H9 (cell line): ENCODE results near the gene FCAMR. TPM values are rescaled to one million over a fixed set of nuclear protein-coding genes. Genes with fewer than 3 reads are reported as not detected.

ENCODE experiments used
- DNase-seq: peaks from one replicate; pipeline ENCODE4 v3.0.0-alpha.2; 2017
- H2AFZ ChIP-seq: one replicate; pipeline ENCODE4 v1.6.1; 2013; ENCODE audit warnings: mild to moderate bottlenecking, low read length, control low read depth, moderate library complexity
- H2AK5ac ChIP-seq: 2 replicates; pipeline ENCODE4 v1.6.1; 2013; ENCODE audit warnings: low read length, control low read depth, mixed read lengths; ENCODE audit not compliant: insufficient read length
- H2BK120ac ChIP-seq: one replicate; pipeline ENCODE4 v1.6.1; 2013; ENCODE audit warnings: low read depth, mild to moderate bottlenecking, low read length, control low read depth, inconsistent platforms; ENCODE audit not compliant: poor library complexity, severe bottlenecking
- H2BK12ac ChIP-seq: 2 replicates; pipeline ENCODE4 v1.6.1; 2013; ENCODE audit warnings: low read length, control low read depth, mixed read lengths, low read depth; ENCODE audit not compliant: insufficient read length
- H2BK15ac ChIP-seq: 2 replicates; pipeline ENCODE4 v1.6.1; 2013; ENCODE audit warnings: low read depth, low read length, control low read depth
- H2BK20ac ChIP-seq: one replicate; pipeline ENCODE4 v1.6.1; 2013; ENCODE audit warnings: low read depth, mild to moderate bottlenecking, low read length, control low read depth, inconsistent platforms; ENCODE audit not compliant: poor library complexity, severe bottlenecking
- H2BK5ac ChIP-seq: 2 replicates; pipeline ENCODE4 v1.6.1; 2013; ENCODE audit warnings: low read length, control low read depth, mixed read lengths; ENCODE audit not compliant: insufficient read length
- H3K14ac ChIP-seq: 2 replicates; pipeline ENCODE4 v1.6.1; 2013; ENCODE audit warnings: low read length, control low read depth; ENCODE audit not compliant: insufficient read depth
- H3K18ac ChIP-seq: 2 replicates; pipeline ENCODE4 v1.6.1; 2013; ENCODE audit warnings: low read depth, mild to moderate bottlenecking, mixed read lengths, low read length, control low read depth; ENCODE audit not compliant: insufficient read length
- H3K23ac ChIP-seq: 2 replicates; pipeline ENCODE4 v1.6.1; 2013; ENCODE audit warnings: low read length, control low read depth, mixed read lengths, low read depth; ENCODE audit not compliant: insufficient read length
- H3K23me2 ChIP-seq: 2 replicates; pipeline ENCODE4 v1.6.1; 2013; ENCODE audit warnings: low read depth, mild to moderate bottlenecking, mixed read lengths, low read length, control low read depth; ENCODE audit not compliant: insufficient read length, poor library complexity, severe bottlenecking
- H3K27ac ChIP-seq: 2 replicates; pipeline ENCODE4 v1.5.1; 2013; ENCODE audit warnings: low read length, control low read depth, mixed read lengths, low read depth; ENCODE audit not compliant: insufficient read length
- H3K27me3 ChIP-seq: 2 replicates; pipeline ENCODE4 v1.6.1; 2013; ENCODE audit warnings: low read length, control low read depth, inconsistent platforms; ENCODE audit not compliant: insufficient read depth
- H3K4ac ChIP-seq: 2 replicates; pipeline ENCODE4 v1.6.1; 2013; ENCODE audit warnings: low read depth, mild to moderate bottlenecking, control low read depth, inconsistent platforms, low read length, moderate library complexity
- H3K4me1 ChIP-seq: 2 replicates; pipeline ENCODE4 v1.6.1; 2013; ENCODE audit warnings: low read length, control low read depth, inconsistent platforms; ENCODE audit not compliant: insufficient read depth
- H3K4me2 ChIP-seq: 2 replicates; pipeline ENCODE4 v1.6.1; 2013; ENCODE audit warnings: low read length, control low read depth, mixed read lengths; ENCODE audit not compliant: insufficient read length, insufficient read depth
- H3K56ac ChIP-seq: 2 replicates; pipeline ENCODE4 v1.6.1; 2013; ENCODE audit warnings: low read depth, mild to moderate bottlenecking, mixed read lengths, low read length, control low read depth; ENCODE audit not compliant: insufficient read length
- H3K79me1 ChIP-seq: 2 replicates; pipeline ENCODE4 v1.6.1; 2013; ENCODE audit warnings: low read depth, mild to moderate bottlenecking, moderate library complexity, low read length, control low read depth, inconsistent platforms; ENCODE audit not compliant: insufficient read depth, poor library complexity, severe bottlenecking
- H3K79me2 ChIP-seq: 2 replicates; pipeline ENCODE4 v1.6.1; 2013; ENCODE audit warnings: low read length, control low read depth, inconsistent platforms; ENCODE audit not compliant: insufficient read depth
- H3K9ac ChIP-seq: 2 replicates; pipeline ENCODE4 v1.6.1; 2013; ENCODE audit warnings: low read length, control low read depth, mixed read lengths; ENCODE audit not compliant: insufficient read length; ENCODE audit errors: extremely low read depth
- H3K9me3 ChIP-seq: one replicate; pipeline ENCODE4 v1.6.1; 2013; ENCODE audit warnings: low read depth, low read length, inconsistent platforms; ENCODE audit not compliant: control insufficient read depth
- H3T11ph ChIP-seq: one replicate; pipeline ENCODE4 v1.6.1; 2013; ENCODE audit warnings: mild to moderate bottlenecking, low read length, control low read depth, inconsistent platforms
- H4K20me1 ChIP-seq: one replicate; pipeline ENCODE4 v1.6.1; 2013; ENCODE audit not compliant: control insufficient read depth, insufficient read length, insufficient read depth
- H4K5ac ChIP-seq: 2 replicates; pipeline ENCODE4 v1.6.1; 2013; ENCODE audit warnings: low read depth, mild to moderate bottlenecking, mixed read lengths, low read length, control low read depth; ENCODE audit not compliant: insufficient read length
- H4K8ac ChIP-seq: replicated peaks from 2 replicates; pipeline ENCODE4 v1.6.1; 2013; ENCODE audit warnings: low read length, control low read depth, mixed read lengths, low read depth; ENCODE audit not compliant: insufficient read length
- H4K91ac ChIP-seq: 2 replicates; pipeline ENCODE4 v1.6.1; 2013; ENCODE audit warnings: low read depth, mild to moderate bottlenecking, moderate library complexity, mixed read lengths, low read length, control low read depth; ENCODE audit not compliant: insufficient read length
- H3K27ac Mint-ChIP-seq, 3 experiments: 2 replicates in 2 of 3; 3 replicates in 1 of 3; pipeline ENCODE4 v1.8.0; 2020 to 2021; ENCODE audit warnings: mixed read lengths in 3 of 3, mild to moderate bottlenecking in 1 of 3, moderate library complexity in 1 of 3
- H3K27me3 Mint-ChIP-seq: 2 replicates; pipeline ENCODE4 v1.8.0; 2021; ENCODE audit warnings: low read depth, mild to moderate bottlenecking, moderate library complexity, mixed read lengths
- H3K36me3 Mint-ChIP-seq, 3 experiments: 2 replicates in 2 of 3; 3 replicates in 1 of 3; pipeline ENCODE4 v1.8.0; 2020 to 2021; ENCODE audit warnings: low read depth in 3 of 3, mixed read lengths in 3 of 3; ENCODE audit not compliant: insufficient read depth in 1 of 3
- H3K4me1 Mint-ChIP-seq, 2 experiments: 2 replicates each; pipeline ENCODE4 v1.8.0; 2020; ENCODE audit warnings: mixed read lengths in 2 of 2
- H3K4me3 Mint-ChIP-seq, 2 experiments: 2 replicates in 1 of 2; 3 replicates in 1 of 2; pipeline ENCODE4 v1.8.0; 2020 to 2021; ENCODE audit warnings: mild to moderate bottlenecking in 2 of 2, mixed read lengths in 2 of 2, moderate library complexity in 1 of 2
- H3K9me3 Mint-ChIP-seq, 2 experiments: 2 replicates in 1 of 2; 3 replicates in 1 of 2; pipeline ENCODE4 v1.8.0; 2020; ENCODE audit warnings: mild to moderate bottlenecking in 2 of 2, mixed read lengths in 2 of 2, moderate library complexity in 1 of 2
- WGBS: extraction: QIAGEN DNeasy Blood & Tissue Kit; methylation state at CpG from one replicate; pipeline ENCODE4 v1.1.7; 2013; ENCODE audit warnings: missing lambda C conversion rate, low lambda C conversion rate, mixed read lengths; ENCODE audit not compliant: insufficient read length; ENCODE audit errors: extremely low coverage; 5-methylcytosine and 5-hydroxymethylcytosine counted together
- total RNA-seq: library from RNA; stranded (reverse); gene quantifications from 2 replicates; pipeline ENCODE4 v1.2.1, GENCODE V29; 2021
- TF ChIP-seq, protein P1 (sequence below): fragments of 200-600 bp; sonication (generic); conservative IDR thresholded peaks from 3 replicates; pipeline ENCODE4 v1.8.0; 2021; ENCODE audit warnings: antibody characterized with exemption, mild to moderate bottlenecking

The FCAMR gene
- total RNA-seq, 1 experiment from 2014 or later = not detected

DNA sequence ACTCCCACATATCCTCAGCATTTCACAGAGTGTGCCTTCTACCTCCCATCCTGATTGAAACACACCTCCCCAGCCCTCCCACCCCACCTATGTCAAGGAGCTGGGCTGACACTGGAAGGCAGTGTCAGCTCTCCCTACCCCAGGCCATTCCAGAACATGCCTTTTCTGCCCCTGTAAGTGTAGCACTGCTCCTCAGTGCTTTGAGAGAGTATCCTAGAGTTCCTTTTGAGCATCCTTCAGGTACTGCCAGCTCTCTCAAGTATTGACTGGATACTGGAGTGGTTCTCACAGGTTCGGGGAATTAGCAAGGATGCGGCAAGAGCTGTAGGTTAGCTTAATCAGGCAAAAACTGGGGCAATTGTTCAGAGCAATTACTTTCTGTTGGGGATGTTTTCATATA, 40.5 kb upstream of the FCAMR start:
- Histone ChIP-seq H4K8ac (no peak overlapping the region), H3K27me3 (no peaks in the 10 kb centered on the region), H3K4me2 (no peak overlapping the region), H2BK15ac (no peak overlapping the region), H3K56ac (no peak overlapping the region), H4K5ac (no peak overlapping the region), H3K9me3 (no peaks in the 10 kb centered on the region), H2BK5ac (no peak overlapping the region), H3K79me2 (no peaks in the 10 kb centered on the region), H3K4ac (no peak overlapping the region), H2BK12ac (no peak overlapping the region), H2BK120ac (no peak overlapping the region), H3K4me1 (no peaks in the 10 kb centered on the region), H3K18ac (no peak overlapping the region), H3T11ph (no peak overlapping the region), H3K9ac (no peak overlapping the region), H2AK5ac (no peak overlapping the region), H4K20me1 (no peaks in the 10 kb centered on the region), H4K91ac (no peak overlapping the region), H2AFZ (no peak overlapping the region), H3K23ac (no peak overlapping the region), H3K79me1 (no peaks in the 10 kb centered on the region), H3K14ac (no peak overlapping the region), H3K27ac (no peak overlapping the region), H3K23me2 (no peaks in the 10 kb centered on the region), H2BK20ac (no peak overlapping the region)
- Mint-ChIP-seq H3K4me3 (no peak overlapping the region), H3K4me1 (peaks cover 3 to 9% of the 10 kb centered on the region in 2 experiments), H3K27ac (no peak overlapping the region), H3K9me3 (no peaks in the 10 kb centered on the region), H3K36me3 (no peaks in the 10 kb centered on the region), H3K27me3 (peaks cover 23% of the 10 kb centered on the region)
- DNase-seq = no peak
- TF ChIP-seq, protein P1, sequence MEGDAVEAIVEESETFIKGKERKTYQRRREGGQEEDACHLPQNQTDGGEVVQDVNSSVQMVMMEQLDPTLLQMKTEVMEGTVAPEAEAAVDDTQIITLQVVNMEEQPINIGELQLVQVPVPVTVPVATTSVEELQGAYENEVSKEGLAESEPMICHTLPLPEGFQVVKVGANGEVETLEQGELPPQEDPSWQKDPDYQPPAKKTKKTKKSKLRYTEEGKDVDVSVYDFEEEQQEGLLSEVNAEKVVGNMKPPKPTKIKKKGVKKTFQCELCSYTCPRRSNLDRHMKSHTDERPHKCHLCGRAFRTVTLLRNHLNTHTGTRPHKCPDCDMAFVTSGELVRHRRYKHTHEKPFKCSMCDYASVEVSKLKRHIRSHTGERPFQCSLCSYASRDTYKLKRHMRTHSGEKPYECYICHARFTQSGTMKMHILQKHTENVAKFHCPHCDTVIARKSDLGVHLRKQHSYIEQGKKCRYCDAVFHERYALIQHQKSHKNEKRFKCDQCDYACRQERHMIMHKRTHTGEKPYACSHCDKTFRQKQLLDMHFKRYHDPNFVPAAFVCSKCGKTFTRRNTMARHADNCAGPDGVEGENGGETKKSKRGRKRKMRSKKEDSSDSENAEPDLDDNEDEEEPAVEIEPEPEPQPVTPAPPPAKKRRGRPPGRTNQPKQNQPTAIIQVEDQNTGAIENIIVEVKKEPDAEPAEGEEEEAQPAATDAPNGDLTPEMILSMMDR = no peak
- no CpG with 5 or more reads among the region's 2 CpGs for WGBS
